A673 (cell line): Measurements from ENCODE around the gene VWA8.
"Not testable (repeated sequence)": the region's sequence is repeated elsewhere in the genome, so short reads cannot be mapped to it uniquely, and the experiment has no call there.

Source experiments
- EZH2 ChIP-seq: fragments of 200-600 bp; sonication (generic); IDR thresholded peaks from 2 replicates; pipeline ENCODE4 v1.6.1; 2017; ENCODE audit warnings: borderline replicate concordance, low read depth, mild to moderate bottlenecking, mixed read lengths, antibody characterized with exemption, low read length; ENCODE audit not compliant: poor library complexity, severe bottlenecking
- TF ChIP-seq, protein P1 (sequence below): fragments of 300-800, 200-600 bp; sonication (generic); conservative IDR thresholded peaks from 2 replicates; pipeline ENCODE4 v1.5.1; 2017; ENCODE audit warnings: low read depth, mild to moderate bottlenecking, antibody characterized with exemption, low read length, moderate library complexity, mixed read lengths

DNA sequence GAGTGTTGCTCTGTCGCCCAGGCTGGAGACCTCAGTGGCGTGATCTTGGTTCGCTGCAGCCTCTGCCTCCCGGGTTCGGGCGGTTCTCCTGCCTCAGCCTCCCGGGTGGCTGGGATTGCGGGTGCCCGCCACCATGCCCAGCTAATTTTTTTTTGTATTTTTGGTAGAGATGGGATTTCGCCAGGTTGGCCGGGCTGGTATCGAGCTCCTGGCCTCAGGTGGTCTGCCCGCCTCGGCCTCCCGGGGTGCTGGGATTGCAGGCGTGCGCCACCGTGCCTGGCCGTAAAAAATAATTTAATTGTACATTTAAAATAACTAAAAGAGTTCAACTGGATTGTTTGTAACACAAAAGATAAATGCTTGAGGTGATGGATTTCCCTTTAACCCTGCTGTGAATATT lies 387.3 kb downstream of the VWA8 start:
- TF ChIP-seq, protein P1, sequence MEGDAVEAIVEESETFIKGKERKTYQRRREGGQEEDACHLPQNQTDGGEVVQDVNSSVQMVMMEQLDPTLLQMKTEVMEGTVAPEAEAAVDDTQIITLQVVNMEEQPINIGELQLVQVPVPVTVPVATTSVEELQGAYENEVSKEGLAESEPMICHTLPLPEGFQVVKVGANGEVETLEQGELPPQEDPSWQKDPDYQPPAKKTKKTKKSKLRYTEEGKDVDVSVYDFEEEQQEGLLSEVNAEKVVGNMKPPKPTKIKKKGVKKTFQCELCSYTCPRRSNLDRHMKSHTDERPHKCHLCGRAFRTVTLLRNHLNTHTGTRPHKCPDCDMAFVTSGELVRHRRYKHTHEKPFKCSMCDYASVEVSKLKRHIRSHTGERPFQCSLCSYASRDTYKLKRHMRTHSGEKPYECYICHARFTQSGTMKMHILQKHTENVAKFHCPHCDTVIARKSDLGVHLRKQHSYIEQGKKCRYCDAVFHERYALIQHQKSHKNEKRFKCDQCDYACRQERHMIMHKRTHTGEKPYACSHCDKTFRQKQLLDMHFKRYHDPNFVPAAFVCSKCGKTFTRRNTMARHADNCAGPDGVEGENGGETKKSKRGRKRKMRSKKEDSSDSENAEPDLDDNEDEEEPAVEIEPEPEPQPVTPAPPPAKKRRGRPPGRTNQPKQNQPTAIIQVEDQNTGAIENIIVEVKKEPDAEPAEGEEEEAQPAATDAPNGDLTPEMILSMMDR = not testable (repeated sequence)
- TF ChIP-seq EZH2 = not testable (repeated sequence)
